PC-9 (cell line): ENCODE data around the gene SPRY1.

Experiments
- EZH2 ChIP-seq: fragments of 200-600 bp; sonication (generic); IDR thresholded peaks from 2 replicates; pipeline ENCODE4 v1.8.0; 2017; ENCODE audit warnings: antibody characterized with exemption, low read depth
- TF ChIP-seq, protein P1 (sequence below): fragments of 200-600 bp; sonication (generic); conservative IDR thresholded peaks from 2 replicates; pipeline ENCODE4 v1.6.1; 2017; ENCODE audit warnings: mixed run types, antibody characterized with exemption, mild to moderate bottlenecking, moderate library complexity

- TF ChIP-seq, protein P1, sequence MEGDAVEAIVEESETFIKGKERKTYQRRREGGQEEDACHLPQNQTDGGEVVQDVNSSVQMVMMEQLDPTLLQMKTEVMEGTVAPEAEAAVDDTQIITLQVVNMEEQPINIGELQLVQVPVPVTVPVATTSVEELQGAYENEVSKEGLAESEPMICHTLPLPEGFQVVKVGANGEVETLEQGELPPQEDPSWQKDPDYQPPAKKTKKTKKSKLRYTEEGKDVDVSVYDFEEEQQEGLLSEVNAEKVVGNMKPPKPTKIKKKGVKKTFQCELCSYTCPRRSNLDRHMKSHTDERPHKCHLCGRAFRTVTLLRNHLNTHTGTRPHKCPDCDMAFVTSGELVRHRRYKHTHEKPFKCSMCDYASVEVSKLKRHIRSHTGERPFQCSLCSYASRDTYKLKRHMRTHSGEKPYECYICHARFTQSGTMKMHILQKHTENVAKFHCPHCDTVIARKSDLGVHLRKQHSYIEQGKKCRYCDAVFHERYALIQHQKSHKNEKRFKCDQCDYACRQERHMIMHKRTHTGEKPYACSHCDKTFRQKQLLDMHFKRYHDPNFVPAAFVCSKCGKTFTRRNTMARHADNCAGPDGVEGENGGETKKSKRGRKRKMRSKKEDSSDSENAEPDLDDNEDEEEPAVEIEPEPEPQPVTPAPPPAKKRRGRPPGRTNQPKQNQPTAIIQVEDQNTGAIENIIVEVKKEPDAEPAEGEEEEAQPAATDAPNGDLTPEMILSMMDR: no peak
- no peak for TF ChIP-seq EZH2
Measured at GRCh38 chr4:123378794-123379193, 17.8 kb upstream of the SPRY1 start.
